ENCODE data around the gene TSPEAR.

DNA sequence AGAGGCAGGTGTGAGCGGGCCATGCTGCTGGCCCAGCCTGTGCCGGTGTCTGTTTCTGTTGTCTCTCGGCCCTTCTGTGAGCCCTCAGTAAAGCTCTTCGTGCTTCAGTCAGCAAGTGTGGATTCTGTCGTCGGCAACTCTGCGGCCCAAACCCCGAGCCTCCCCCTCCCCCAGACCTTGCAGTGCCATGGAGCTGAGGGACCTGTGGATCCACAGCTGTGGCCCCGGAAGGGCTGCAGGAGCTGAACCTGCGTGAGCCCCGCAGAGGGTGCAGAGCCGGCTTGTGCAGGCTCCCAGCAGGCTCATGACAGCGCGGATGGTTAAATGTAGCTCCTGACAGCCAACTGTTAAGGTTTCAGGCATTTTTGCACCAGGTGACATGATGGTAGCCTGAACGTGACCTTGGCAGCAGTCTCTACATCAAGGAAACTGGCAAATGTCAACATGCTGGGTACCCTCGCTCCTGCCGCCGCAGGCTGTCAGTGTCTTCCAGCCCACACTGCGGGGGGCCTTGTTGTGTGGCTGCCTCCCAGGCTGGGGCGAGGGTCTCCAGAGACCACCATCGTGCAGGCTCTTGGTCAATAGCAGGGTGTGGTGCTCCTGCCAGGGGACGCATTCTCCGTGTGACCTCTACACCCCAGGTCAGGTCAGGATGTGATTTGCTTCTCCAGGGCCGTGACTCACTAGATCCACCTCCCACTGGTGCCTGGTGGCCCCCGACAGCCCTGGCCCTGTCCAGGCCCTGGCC is 249.1 kb downstream of the TSPEAR start:
- TF ChIP-seq, protein P1, sequence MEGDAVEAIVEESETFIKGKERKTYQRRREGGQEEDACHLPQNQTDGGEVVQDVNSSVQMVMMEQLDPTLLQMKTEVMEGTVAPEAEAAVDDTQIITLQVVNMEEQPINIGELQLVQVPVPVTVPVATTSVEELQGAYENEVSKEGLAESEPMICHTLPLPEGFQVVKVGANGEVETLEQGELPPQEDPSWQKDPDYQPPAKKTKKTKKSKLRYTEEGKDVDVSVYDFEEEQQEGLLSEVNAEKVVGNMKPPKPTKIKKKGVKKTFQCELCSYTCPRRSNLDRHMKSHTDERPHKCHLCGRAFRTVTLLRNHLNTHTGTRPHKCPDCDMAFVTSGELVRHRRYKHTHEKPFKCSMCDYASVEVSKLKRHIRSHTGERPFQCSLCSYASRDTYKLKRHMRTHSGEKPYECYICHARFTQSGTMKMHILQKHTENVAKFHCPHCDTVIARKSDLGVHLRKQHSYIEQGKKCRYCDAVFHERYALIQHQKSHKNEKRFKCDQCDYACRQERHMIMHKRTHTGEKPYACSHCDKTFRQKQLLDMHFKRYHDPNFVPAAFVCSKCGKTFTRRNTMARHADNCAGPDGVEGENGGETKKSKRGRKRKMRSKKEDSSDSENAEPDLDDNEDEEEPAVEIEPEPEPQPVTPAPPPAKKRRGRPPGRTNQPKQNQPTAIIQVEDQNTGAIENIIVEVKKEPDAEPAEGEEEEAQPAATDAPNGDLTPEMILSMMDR (IDR thresholded peaks at IDR 0.05; ENCODE audit: low read length), result no peak
- TF ChIP-seq EZH2 (IDR thresholded peaks at IDR 0.05; ENCODE audit: borderline replicate concordance, low read length), result no peak
